Stomach (tissue), 4 donors: ENCODE measurements around the gene ZNF574.

Experiments
- CTCF ChIP-seq, 7 experiments: fragments of 450-650 bp in 4 of 7; fragments of 200-600 bp in 3 of 7; sonication (generic) in 3 of 7; IDR thresholded peaks; one replicate each; pipeline ENCODE4 v1.5.1; 2016 to 2019; ENCODE audit warnings: antibody characterized with exemption in 7 of 7, control low read depth in 2 of 7, mild to moderate bottlenecking in 1 of 7
- POLR2A ChIP-seq, 4 donors: fragments of 450-650 bp; IDR thresholded peaks; one replicate each; pipeline ENCODE4 v1.6.1; 2016; ENCODE audit warnings: antibody characterized with exemption in 4 of 4, control low read depth in 2 of 4, mild to moderate bottlenecking in 1 of 4, moderate library complexity in 1 of 4

- TF ChIP-seq CTCF (IDR thresholded peaks at IDR 0.05) (no peak), POLR2A (IDR thresholded peaks at IDR 0.05) (no peak)
These were observed 4.7 kb upstream of the ZNF574 start for GRCh38 chr19:42071247-42071646.
